SK-MEL-5 (cell line): ENCODE measurements around the gene TAX1BP1. TPM values are rescaled to one million over a fixed set of nuclear protein-coding genes. Genes with fewer than 3 reads are reported as not detected.

ENCODE experiments used
- total RNA-seq: library from RNA; depleted of rRNA; stranded (reverse); fragments of >200 nt; shearing (Covaris generic); gene quantifications from 2 replicates; pipeline ENCODE4 v1.2.3, GENCODE V29; 2014; rRNA removed

The TAX1BP1 gene
- total RNA-seq, 1 experiment from 2014 or later, result 269 TPM

Other genes starting within 250 kb of the TAX1BP1 start
- 113 and 135 TPM in 2 replicates for gene HIBADH, start 77.3 kb upstream of the TAX1BP1 start, total RNA-seq